ENCODE measurements around the gene ALDH18A1. TPM values are rescaled to one million over a fixed set of nuclear protein-coding genes. Genes with fewer than 3 reads are reported as not detected.

ALDH18A1 gene
- total RNA-seq, 1 donor from 2014 or later = 135 TPM

DNA sequence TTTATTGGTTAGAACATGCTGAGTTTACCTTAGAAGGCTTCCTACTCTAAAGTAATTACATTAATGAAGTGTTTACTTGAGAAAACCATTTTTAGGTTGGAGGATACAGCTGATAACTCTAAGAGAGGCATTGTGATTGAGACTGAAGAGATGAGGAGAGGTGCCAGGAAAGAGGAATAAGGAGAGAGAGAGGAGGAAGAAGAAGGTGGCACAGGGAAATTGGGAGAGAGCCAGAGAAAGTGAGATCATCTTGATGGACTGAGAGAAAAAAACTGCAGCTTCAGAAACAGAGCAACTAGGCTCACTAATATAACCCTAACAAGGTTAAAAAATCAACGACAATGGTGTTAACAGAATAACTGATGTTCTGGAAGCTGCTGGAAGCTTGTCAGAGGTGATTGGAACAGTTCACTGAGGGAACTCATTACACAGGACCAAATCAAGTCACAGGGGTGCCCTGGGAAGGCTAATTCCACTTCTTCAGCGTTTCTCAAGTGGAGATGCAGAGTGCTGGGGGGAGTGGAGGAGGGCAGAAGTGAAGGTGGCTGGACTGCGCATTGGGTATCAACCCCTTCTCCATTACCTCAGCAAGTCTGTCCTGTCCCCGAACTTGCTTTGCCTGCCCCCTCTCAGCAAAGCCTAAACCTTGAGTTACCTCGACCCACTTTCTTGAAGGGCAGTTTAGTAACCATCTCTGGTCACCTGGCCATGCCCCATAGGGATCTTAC, 88.4 kb downstream of the ALDH18A1 start:
- peaks cover 5% of the 10 kb centered on the region for H3K4me1 Mint-ChIP-seq (ENCODE audit: low read depth)
- no peak overlapping the region for H3K4me3 Mint-ChIP-seq (ENCODE audit: low read depth)

DNA sequence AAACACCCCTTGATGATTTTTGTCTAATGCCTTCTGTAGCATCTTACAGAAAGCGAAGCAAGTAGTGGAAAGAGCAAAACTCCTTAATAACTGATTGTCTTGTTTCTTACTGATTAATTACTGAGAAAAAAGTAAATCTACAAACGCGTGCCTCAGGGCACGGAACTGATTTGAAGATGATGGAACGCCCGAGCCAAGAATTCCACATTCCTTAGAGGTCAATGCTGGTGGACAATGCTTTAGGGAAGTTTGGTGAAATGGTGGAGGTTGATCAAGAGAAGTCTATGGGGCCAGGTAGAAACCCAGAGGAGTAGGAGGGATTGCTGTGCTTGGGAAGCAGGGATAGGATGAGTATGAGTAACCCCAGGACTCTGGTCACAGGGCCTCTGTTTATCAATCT, 90.4 kb downstream of the ALDH18A1 start:
- Mint-ChIP-seq H3K27me3 (peaks cover 16% of the 10 kb centered on the region), H3K4me3 (ENCODE audit: low read depth) (no peak overlapping the region), H3K4me1 (ENCODE audit: low read depth) (peaks cover 5% of the 10 kb centered on the region), H3K9me3 (ENCODE audit: low read depth) (no peaks in the 10 kb centered on the region), H3K36me3 (ENCODE audit: insufficient read depth) (no peaks in the 10 kb centered on the region), H3K27ac (peak overlapping the region; percentile 27)
- no peak for DNase-seq (ENCODE audit: low spot score, unreplicated experiment)
- TF ChIP-seq, protein P1, sequence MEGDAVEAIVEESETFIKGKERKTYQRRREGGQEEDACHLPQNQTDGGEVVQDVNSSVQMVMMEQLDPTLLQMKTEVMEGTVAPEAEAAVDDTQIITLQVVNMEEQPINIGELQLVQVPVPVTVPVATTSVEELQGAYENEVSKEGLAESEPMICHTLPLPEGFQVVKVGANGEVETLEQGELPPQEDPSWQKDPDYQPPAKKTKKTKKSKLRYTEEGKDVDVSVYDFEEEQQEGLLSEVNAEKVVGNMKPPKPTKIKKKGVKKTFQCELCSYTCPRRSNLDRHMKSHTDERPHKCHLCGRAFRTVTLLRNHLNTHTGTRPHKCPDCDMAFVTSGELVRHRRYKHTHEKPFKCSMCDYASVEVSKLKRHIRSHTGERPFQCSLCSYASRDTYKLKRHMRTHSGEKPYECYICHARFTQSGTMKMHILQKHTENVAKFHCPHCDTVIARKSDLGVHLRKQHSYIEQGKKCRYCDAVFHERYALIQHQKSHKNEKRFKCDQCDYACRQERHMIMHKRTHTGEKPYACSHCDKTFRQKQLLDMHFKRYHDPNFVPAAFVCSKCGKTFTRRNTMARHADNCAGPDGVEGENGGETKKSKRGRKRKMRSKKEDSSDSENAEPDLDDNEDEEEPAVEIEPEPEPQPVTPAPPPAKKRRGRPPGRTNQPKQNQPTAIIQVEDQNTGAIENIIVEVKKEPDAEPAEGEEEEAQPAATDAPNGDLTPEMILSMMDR (IDR thresholded peaks at IDR 0.05; ENCODE audit: unreplicated experiment) = no peak

More for the DNA sequence above, 88.4 kb downstream of the ALDH18A1 start:
- Mint-ChIP-seq H3K36me3 (ENCODE audit: insufficient read depth) (no peaks in the 10 kb centered on the region), H3K27ac (no peak overlapping the region), H3K27me3 (peaks cover 16% of the 10 kb centered on the region), H3K9me3 (ENCODE audit: low read depth) (no peaks in the 10 kb centered on the region)
- DNase-seq (ENCODE audit: low spot score, unreplicated experiment) = no peak
- TF ChIP-seq, protein P1 (IDR thresholded peaks at IDR 0.05; ENCODE audit: unreplicated experiment) = no peak

DNA sequence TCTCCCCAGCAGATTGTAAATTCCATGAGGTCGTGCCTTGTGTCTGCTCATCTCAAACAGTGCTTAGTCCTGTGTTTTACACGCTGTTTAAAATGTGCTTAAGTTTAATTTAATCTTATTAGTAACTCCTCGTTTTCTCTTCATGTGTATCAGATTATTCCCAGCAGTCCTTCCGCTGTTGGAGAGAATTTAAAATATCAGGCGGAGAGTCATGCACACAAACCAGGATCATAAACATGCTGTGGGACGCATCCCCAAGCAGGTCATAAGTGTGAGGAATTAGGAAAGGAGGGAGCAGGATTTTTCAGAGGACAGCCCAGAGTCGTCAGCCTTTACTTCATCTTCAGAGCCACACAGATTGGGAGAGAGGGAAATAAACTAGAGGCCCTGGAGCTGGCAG, 91.2 kb downstream of the ALDH18A1 start:
- H3K4me1 Mint-ChIP-seq (ENCODE audit: low read depth) = peaks cover 8% of the 10 kb centered on the region
- no peaks in the 10 kb centered on the region for H3K36me3 Mint-ChIP-seq (ENCODE audit: insufficient read depth)
- H3K27me3 Mint-ChIP-seq = peaks cover 21% of the 10 kb centered on the region

DNA sequence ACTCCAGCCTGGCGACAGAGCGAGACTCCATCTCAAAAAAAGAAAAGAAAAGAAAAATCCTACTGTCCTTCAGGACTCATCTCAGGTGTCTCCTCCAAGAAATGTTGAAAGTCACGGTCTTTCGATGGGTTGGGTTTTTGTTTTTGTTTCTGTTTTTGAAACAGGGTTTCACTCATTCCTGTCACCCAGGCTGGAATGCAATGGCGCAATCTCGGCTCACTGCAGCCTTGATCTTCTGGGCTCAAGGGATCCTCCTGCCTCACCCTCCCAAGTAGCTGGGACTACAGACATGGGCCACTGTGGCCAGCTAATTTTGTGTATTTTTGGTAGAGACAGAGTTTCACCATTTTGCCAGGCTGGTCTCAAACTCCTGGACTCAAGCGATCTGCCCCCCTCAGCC, 92.2 kb downstream of the ALDH18A1 start:
- Mint-ChIP-seq H3K4me3 (ENCODE audit: low read depth) (no peak overlapping the region), H3K27ac (no peak overlapping the region)

More for the DNA sequence above, 91.2 kb downstream of the ALDH18A1 start:
- Mint-ChIP-seq H3K4me3 (ENCODE audit: low read depth) (no peak overlapping the region), H3K27ac (no peak overlapping the region), H3K9me3 (ENCODE audit: low read depth) (no peaks in the 10 kb centered on the region)
- TF ChIP-seq, protein P1 (IDR thresholded peaks at IDR 0.05; ENCODE audit: unreplicated experiment) = no peak
- no peak for DNase-seq (ENCODE audit: low spot score, unreplicated experiment)

DNA sequence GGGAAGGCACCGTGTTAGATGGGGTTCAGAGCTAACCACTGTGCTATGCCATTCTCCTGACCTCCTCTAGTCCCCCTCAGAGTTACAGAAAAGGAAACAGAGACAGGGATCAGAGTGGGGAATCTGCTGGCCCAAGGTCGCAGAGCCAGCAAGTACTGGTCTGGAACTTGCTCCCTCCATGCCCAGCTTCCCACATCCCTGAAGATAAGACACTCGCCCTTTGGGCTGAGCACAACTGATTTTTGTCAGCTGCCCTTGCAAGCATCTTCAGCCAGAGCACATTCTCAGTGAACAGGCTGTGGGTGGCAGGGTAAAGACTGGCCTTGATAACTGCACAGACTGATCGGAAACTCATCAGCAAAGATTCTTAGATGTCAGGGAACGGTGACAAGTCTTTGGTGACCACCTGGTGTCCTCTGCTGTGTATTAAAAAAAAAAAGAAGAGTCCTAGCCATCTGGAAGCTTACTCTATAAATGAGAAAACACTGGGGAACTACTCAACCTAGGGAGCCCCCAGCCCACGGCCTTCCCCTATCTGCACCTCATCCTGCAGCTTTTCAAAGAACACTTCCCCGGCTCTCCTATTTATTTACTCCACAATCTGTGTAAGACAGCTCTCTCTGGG, 94.1 kb downstream of the ALDH18A1 start:
- peaks cover 44% of the 10 kb centered on the region for H3K27me3 Mint-ChIP-seq
- H3K36me3 Mint-ChIP-seq (ENCODE audit: insufficient read depth) = no peaks in the 10 kb centered on the region
- H3K4me1 Mint-ChIP-seq (ENCODE audit: low read depth) = peaks cover 25% of the 10 kb centered on the region
- H3K27ac Mint-ChIP-seq = peak overlapping the region; percentile 21
- no peak for DNase-seq (ENCODE audit: low spot score, unreplicated experiment)
- H3K4me3 Mint-ChIP-seq (ENCODE audit: low read depth) = peak overlapping the region; percentile 47
- TF ChIP-seq, protein P1 (IDR thresholded peaks at IDR 0.05; ENCODE audit: unreplicated experiment) = no peak
- no peaks in the 10 kb centered on the region for H3K9me3 Mint-ChIP-seq (ENCODE audit: low read depth)

More for the DNA sequence above, 92.2 kb downstream of the ALDH18A1 start:
- Mint-ChIP-seq H3K9me3 (ENCODE audit: low read depth) (no peaks in the 10 kb centered on the region), H3K4me1 (ENCODE audit: low read depth) (peaks cover 15% of the 10 kb centered on the region), H3K36me3 (ENCODE audit: insufficient read depth) (no peaks in the 10 kb centered on the region), H3K27me3 (peaks cover 32% of the 10 kb centered on the region)
- no peak for DNase-seq (ENCODE audit: low spot score, unreplicated experiment)
- TF ChIP-seq, protein P1 (IDR thresholded peaks at IDR 0.05; ENCODE audit: unreplicated experiment) = no peak

Measured in progenitor cell of endocrine pancreas (in vitro differentiated cells).